Thyroid gland (tissue), 4 donors: ENCODE data around the gene EPS8. TPM values are rescaled to one million over a fixed set of nuclear protein-coding genes. Genes with fewer than 3 reads are reported as not detected.

Source experiments
- DNase-seq, 2 donors: peaks; one replicate each; pipeline ENCODE4 v3.0.0-alpha.2; 2019
- H3K27ac ChIP-seq, 3 donors: fragments of 200-600 bp; sonication (generic); 1 replicate in 2 of 3; 2 replicates in 1 of 3; pipeline ENCODE4 v1.5.1; 2016 to 2019; ENCODE audit warnings: mild to moderate bottlenecking in 1 of 3, moderate library complexity in 1 of 3
- H3K27me3 ChIP-seq: fragments of 200-600 bp; sonication (generic); one replicate; pipeline ENCODE4 v1.5.1; 2019
- H3K36me3 ChIP-seq, 2 donors: fragments of 200-600 bp; sonication (generic); one replicate each; pipeline ENCODE4 v1.5.1; 2016 to 2019
- H3K4me1 ChIP-seq, 2 donors: fragments of 200-600 bp; sonication (generic); one replicate each; pipeline ENCODE4 v1.5.1; 2017 to 2019
- H3K4me3 ChIP-seq, 3 donors: fragments of 200-600 bp; sonication (generic); replicated peaks in 1 of 3; 1 replicate in 2 of 3; 2 replicates in 1 of 3; pipeline ENCODE4 v1.5.1; 2016; ENCODE audit warnings: mild to moderate bottlenecking in 1 of 3
- H3K9me3 ChIP-seq: fragments of 200-600 bp; sonication (generic); one replicate; pipeline ENCODE4 v1.5.1; 2017
- CTCF ChIP-seq, 6 experiments: fragments of 200-600 bp in 3 of 6; fragments of 450-650 bp in 3 of 6; sonication (generic) in 3 of 6; IDR thresholded peaks; one replicate each; pipeline ENCODE4 v1.5.1; 2016 to 2019; ENCODE audit warnings: antibody characterized with exemption in 6 of 6, mild to moderate bottlenecking in 2 of 6, inconsistent platforms in 1 of 6, moderate library complexity in 1 of 6
- POLR2A ChIP-seq, 2 donors: fragments of 450-650 bp; IDR thresholded peaks; one replicate each; pipeline ENCODE4 v1.6.1; 2017; ENCODE audit warnings: antibody characterized with exemption in 2 of 2, mild to moderate bottlenecking in 2 of 2, moderate library complexity in 1 of 2
- WGBS, 2 donors: methylation state at CpG; one replicate each; pipeline ENCODE4 v1.1.5; 2017; 5-methylcytosine and 5-hydroxymethylcytosine counted together
- intact Hi-C: fragments of 100-400 bp; cut with DNase I; formaldehyde crosslinking; loops from one replicate; pipeline ENCODE4 v1.15.1; 2023
- total RNA-seq, 4 donors: library from RNA; depleted of rRNA; stranded (reverse); fragments of >200 nt; gene quantifications; one replicate each; pipeline ENCODE4 v1.2.3, GENCODE V29; 2016

EPS8 gene
- total RNA-seq, 4 donors from 2014 or later, result 78.0 to 127 (median 110) TPM

- Histone ChIP-seq H3K27me3 (no peaks in the 10 kb centered on the region), H3K9me3 (no peaks in the 10 kb centered on the region), H3K4me1 (peaks cover 0 to 3% of the 10 kb centered on the region in 2 donors), H3K27ac (no peak overlapping the region), H3K4me3 (no peak overlapping the region), H3K36me3 (no peaks in the 10 kb centered on the region)
- WGBS, 2 donors, result 90 to 92% methylated on average over 1 of the region's 1 CpG
- no peak for TF ChIP-seq CTCF (IDR thresholded peaks at IDR 0.05)
- intact Hi-C loops, result loop anchor here (10.0 kb wide), 1 partner anchor 190 kb away; no protein-coding TSS in a partner anchor
- no peak for DNase-seq
Measured at GRCh38 chr12:15794836-15795235, 5.6 kb upstream of the EPS8 start.

GRCh38 chr12:15794196-15794595, 5.0 kb upstream of the EPS8 start:
- H3K27me3 ChIP-seq, result no peaks in the 10 kb centered on the region
- 91 to 96% methylated on average over 3 of the region's 3 CpGs for WGBS, 2 donors
- H3K4me3 ChIP-seq, result no peak overlapping the region
- peaks cover 0 to 3% of the 10 kb centered on the region in 2 donors for H3K4me1 ChIP-seq
- no peaks in the 10 kb centered on the region for H3K36me3 ChIP-seq
- no peak overlapping the region for H3K27ac ChIP-seq
- no peaks in the 10 kb centered on the region for H3K9me3 ChIP-seq
- TF ChIP-seq POLR2A (IDR thresholded peaks at IDR 0.05) (no peak), CTCF (IDR thresholded peaks at IDR 0.05) (no peak)
- intact Hi-C loops, result loop anchor here (10.0 kb wide), 1 partner anchor 189 kb away; no protein-coding TSS in a partner anchor
- DNase-seq, result no peak

- intact Hi-C loops, result loop anchor here (10.0 kb wide), 1 partner anchor 74 kb away; no protein-coding TSS in a partner anchor
- peak overlapping the region; percentile 88 to 95 (median 92) for H3K27ac ChIP-seq
- H3K27me3 ChIP-seq, result no peaks in the 10 kb centered on the region
- DNase-seq, result peak; percentile 67 to 68
- TF ChIP-seq POLR2A (IDR thresholded peaks at IDR 0.05) (no peak), CTCF (IDR thresholded peaks at IDR 0.05) (peak in 2 of 6 experiments; percentile 11 to 18)
- WGBS, 2 donors, result 1% methylated on average over 38 to 41 of the region's 64 CpGs
- H3K9me3 ChIP-seq, result no peaks in the 10 kb centered on the region
- no peaks in the 10 kb centered on the region for H3K36me3 ChIP-seq
- peak overlapping the region; percentile 70 to 97 (median 70) for H3K4me3 ChIP-seq
- peaks cover 6 to 17% of the 10 kb centered on the region in 2 donors for H3K4me1 ChIP-seq
Measured at GRCh38 chr12:15788233-15789219, 662 bp downstream of the EPS8 start.

GRCh38 chr12:15787778-15788177, 1.4 kb downstream of the EPS8 start:
- DNase-seq, result no peak
- intact Hi-C loops, result loop anchor here (10.0 kb wide), 1 partner anchor 73 kb away; no protein-coding TSS in a partner anchor
- Histone ChIP-seq H3K9me3 (no peaks in the 10 kb centered on the region), H3K27me3 (no peaks in the 10 kb centered on the region), H3K4me3 (peak overlapping the region; percentile 70 to 97 (median 70)), H3K36me3 (no peaks in the 10 kb centered on the region), H3K27ac (peak overlapping the region; percentile 44 to 95 (median 92)), H3K4me1 (peaks cover 6 to 17% of the 10 kb centered on the region in 2 donors)
- TF ChIP-seq POLR2A (IDR thresholded peaks at IDR 0.05) (no peak), CTCF (IDR thresholded peaks at IDR 0.05) (no peak)
- WGBS, 2 donors, result 37 to 44% methylated on average over 4 of the region's 4 CpGs

GRCh38 chr12:15786772-15787171, 2.4 kb downstream of the EPS8 start:
- 82 to 87% methylated on average over 2 of the region's 2 CpGs for WGBS, 2 donors
- intact Hi-C loops, result loop anchor here (10.0 kb wide), 1 partner anchor 72 kb away; no protein-coding TSS in a partner anchor
- Histone ChIP-seq H3K9me3 (no peaks in the 10 kb centered on the region), H3K36me3 (no peaks in the 10 kb centered on the region), H3K27me3 (no peaks in the 10 kb centered on the region), H3K27ac (no peak overlapping the region), H3K4me1 (peaks cover 6 to 17% of the 10 kb centered on the region in 2 donors), H3K4me3 (no peak overlapping the region)
- no peak for DNase-seq
- TF ChIP-seq POLR2A (IDR thresholded peaks at IDR 0.05) (no peak), CTCF (IDR thresholded peaks at IDR 0.05) (no peak)
